Lower leg skin (tissue), 3 donors: ENCODE measurements around the gene TP53AIP1.

Experiments
- POLR2A ChIP-seq, 2 donors: fragments of 450-650 bp; IDR thresholded peaks; one replicate each; pipeline ENCODE4 v1.6.1; 2016 to 2017; ENCODE audit warnings: antibody characterized with exemption in 2 of 2, mild to moderate bottlenecking in 1 of 2, moderate library complexity in 1 of 2
- TF ChIP-seq, protein P1 (sequence below), 3 donors: fragments of 450-650 bp; IDR thresholded peaks; one replicate each; pipeline ENCODE4 v1.5.1; 2016; ENCODE audit warnings: antibody characterized with exemption in 3 of 3, mild to moderate bottlenecking in 3 of 3, moderate library complexity in 2 of 3

DNA sequence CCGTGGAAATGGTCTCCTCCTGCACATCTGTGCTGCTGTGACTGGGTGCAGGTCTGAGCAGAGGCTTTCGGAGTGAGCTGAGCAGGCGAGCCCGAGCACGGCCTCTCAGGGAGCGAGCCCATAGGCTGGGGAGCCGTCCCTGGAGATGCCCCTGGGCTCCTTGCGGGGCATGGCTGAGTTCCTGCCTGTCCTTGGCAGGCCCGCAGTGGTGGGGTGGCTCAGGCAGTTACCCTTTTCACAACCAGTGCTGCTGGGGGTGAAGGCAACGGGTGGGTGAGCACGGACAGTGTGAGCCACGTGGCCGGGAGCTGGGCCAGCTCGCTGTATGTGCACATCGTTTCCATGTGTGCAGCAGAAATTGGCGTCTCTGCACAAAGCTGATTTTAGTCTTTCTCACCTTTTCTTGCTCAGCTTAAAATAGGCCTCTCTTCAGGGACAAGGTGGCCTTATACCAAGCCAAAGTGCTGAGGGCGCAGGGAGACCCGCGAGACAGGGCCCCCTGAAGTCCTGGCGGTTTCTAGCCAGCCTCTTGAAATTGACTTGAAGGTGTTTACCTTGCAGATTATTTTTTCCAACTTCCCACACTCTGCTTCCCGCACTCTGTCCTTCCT lies at the start of gene TP53AIP1:
- TF ChIP-seq POLR2A (IDR thresholded peaks at IDR 0.05): no peak
- TF ChIP-seq, protein P1, sequence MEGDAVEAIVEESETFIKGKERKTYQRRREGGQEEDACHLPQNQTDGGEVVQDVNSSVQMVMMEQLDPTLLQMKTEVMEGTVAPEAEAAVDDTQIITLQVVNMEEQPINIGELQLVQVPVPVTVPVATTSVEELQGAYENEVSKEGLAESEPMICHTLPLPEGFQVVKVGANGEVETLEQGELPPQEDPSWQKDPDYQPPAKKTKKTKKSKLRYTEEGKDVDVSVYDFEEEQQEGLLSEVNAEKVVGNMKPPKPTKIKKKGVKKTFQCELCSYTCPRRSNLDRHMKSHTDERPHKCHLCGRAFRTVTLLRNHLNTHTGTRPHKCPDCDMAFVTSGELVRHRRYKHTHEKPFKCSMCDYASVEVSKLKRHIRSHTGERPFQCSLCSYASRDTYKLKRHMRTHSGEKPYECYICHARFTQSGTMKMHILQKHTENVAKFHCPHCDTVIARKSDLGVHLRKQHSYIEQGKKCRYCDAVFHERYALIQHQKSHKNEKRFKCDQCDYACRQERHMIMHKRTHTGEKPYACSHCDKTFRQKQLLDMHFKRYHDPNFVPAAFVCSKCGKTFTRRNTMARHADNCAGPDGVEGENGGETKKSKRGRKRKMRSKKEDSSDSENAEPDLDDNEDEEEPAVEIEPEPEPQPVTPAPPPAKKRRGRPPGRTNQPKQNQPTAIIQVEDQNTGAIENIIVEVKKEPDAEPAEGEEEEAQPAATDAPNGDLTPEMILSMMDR (IDR thresholded peaks at IDR 0.05): no peak
